ENCODE data around the gene ST8SIA6.

Gene ST8SIA6

GRCh38 chr10:17457083-17457482, 2.7 kb upstream of the ST8SIA6 start:
- Histone ChIP-seq H3K79me2 (ENCODE audit: low read length) (no peaks in the 10 kb centered on the region), H4K20me1 (ENCODE audit: insufficient read depth, low read length) (no peaks in the 10 kb centered on the region), H3K27ac (ENCODE audit: low read length) (no peak overlapping the region), H3K4me1 (ENCODE audit: low read length) (no peaks in the 10 kb centered on the region), H3K27me3 (replicated peaks; ENCODE audit: insufficient read depth, low read length) (no peaks in the 10 kb centered on the region), H3K9me2 (replicated peaks; ENCODE audit: insufficient read depth, low read length) (no peaks in the 10 kb centered on the region), H3K9me3 (replicated peaks; ENCODE audit: insufficient read depth, low read length) (no peaks in the 10 kb centered on the region), H3K9ac (ENCODE audit: low read length) (no peak overlapping the region), H3K36me3 (replicated peaks; ENCODE audit: insufficient read depth, low read length) (no peaks in the 10 kb centered on the region), H3K4me3 (ENCODE audit: low read length) (no peak overlapping the region), H2AFZ (ENCODE audit: low read length) (no peak overlapping the region), H3F3A (ENCODE audit: insufficient read depth, low read length) (no peaks in the 10 kb centered on the region), H3K4me2 (ENCODE audit: low read depth, low read length) (no peak overlapping the region)
- no peak for DNase-seq
- no peak for TF ChIP-seq CTCF (IDR thresholded peaks at IDR 0.05; ENCODE audit: low read length)
- no peak for TF ChIP-seq EZH2 (optimal IDR thresholded peaks at IDR 0.05; ENCODE audit: low read depth, low read length)
- no peak for TF ChIP-seq EZH2phosphoT487 (IDR thresholded peaks at IDR 0.05; ENCODE audit: low read length)

GRCh38 chr10:17456032-17456548, 1.7 kb upstream of the ST8SIA6 start:
- TF ChIP-seq EZH2phosphoT487 (IDR thresholded peaks at IDR 0.05; ENCODE audit: low read length) (no peak), CTCF (IDR thresholded peaks at IDR 0.05; ENCODE audit: low read length) (no peak), EZH2 (optimal IDR thresholded peaks at IDR 0.05; ENCODE audit: low read depth, low read length) (no peak)

DNA sequence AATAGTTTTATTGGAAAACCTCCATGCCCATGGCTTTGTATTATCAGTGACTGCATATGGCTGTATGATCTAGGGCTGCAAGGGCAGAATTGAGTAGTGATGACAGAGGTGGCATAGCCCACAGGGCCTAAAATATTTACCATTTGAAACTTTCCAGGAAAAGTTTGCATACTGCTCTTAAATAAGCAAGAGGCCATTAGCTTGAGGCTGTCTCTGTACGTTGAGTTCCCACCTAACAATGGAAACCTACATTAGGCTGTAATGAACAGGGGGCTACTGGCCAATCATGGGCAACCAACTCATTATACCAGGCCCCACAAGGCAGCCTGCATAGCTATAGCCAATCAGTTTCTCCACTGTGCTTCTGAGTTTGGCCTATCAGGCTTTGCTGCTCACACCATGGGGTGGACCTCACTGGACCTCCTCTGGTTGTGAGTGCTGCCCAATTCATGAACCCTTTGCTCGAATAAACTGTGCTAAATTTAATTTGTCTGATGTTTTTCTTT, 673 bp upstream of the ST8SIA6 start:
- no peak overlapping the region for H2AFZ ChIP-seq (ENCODE audit: low read length)
- H3K27me3 ChIP-seq (replicated peaks; ENCODE audit: insufficient read depth, low read length): no peaks in the 10 kb centered on the region

More at GRCh38 chr10:17456032-17456548, 1.7 kb upstream of the ST8SIA6 start:
- no peak overlapping the region for H3K9ac ChIP-seq (ENCODE audit: low read length)
- no peaks in the 10 kb centered on the region for H3K4me1 ChIP-seq (ENCODE audit: low read length)
- DNase-seq: no peak
- no peaks in the 10 kb centered on the region for H3K9me3 ChIP-seq (replicated peaks; ENCODE audit: insufficient read depth, low read length)
- H3K9me2 ChIP-seq (replicated peaks; ENCODE audit: insufficient read depth, low read length): no peaks in the 10 kb centered on the region
- H4K20me1 ChIP-seq (ENCODE audit: insufficient read depth, low read length): no peaks in the 10 kb centered on the region
- no peaks in the 10 kb centered on the region for H3K27me3 ChIP-seq (replicated peaks; ENCODE audit: insufficient read depth, low read length)
- no peak overlapping the region for H2AFZ ChIP-seq (ENCODE audit: low read length)
- H3F3A ChIP-seq (ENCODE audit: insufficient read depth, low read length): no peaks in the 10 kb centered on the region
- no peak overlapping the region for H3K4me2 ChIP-seq (ENCODE audit: low read depth, low read length)
- H3K36me3 ChIP-seq (replicated peaks; ENCODE audit: insufficient read depth, low read length): no peaks in the 10 kb centered on the region
- no peak overlapping the region for H3K27ac ChIP-seq (ENCODE audit: low read length)
- H3K79me2 ChIP-seq (ENCODE audit: low read length): no peaks in the 10 kb centered on the region
- H3K4me3 ChIP-seq (ENCODE audit: low read length): no peak overlapping the region

More for the DNA sequence above, 673 bp upstream of the ST8SIA6 start:
- no peaks in the 10 kb centered on the region for H3K36me3 ChIP-seq (replicated peaks; ENCODE audit: insufficient read depth, low read length)
- TF ChIP-seq EZH2phosphoT487 (IDR thresholded peaks at IDR 0.05; ENCODE audit: low read length) (no peak), EZH2 (optimal IDR thresholded peaks at IDR 0.05; ENCODE audit: low read depth, low read length) (no peak), CTCF (IDR thresholded peaks at IDR 0.05; ENCODE audit: low read length) (no peak)
- no peaks in the 10 kb centered on the region for H4K20me1 ChIP-seq (ENCODE audit: insufficient read depth, low read length)
- DNase-seq: no peak
- peak overlapping the region; percentile 88; the same call in 1 of the 2 replicates for H3K4me2 ChIP-seq (ENCODE audit: low read depth, low read length)
- no peaks in the 10 kb centered on the region for H3K79me2 ChIP-seq (ENCODE audit: low read length)
- no peak overlapping the region for H3K4me3 ChIP-seq (ENCODE audit: low read length)
- H3K4me1 ChIP-seq (ENCODE audit: low read length): no peaks in the 10 kb centered on the region
- H3K9me3 ChIP-seq (replicated peaks; ENCODE audit: insufficient read depth, low read length): no peaks in the 10 kb centered on the region
- no peak overlapping the region for H3K9ac ChIP-seq (ENCODE audit: low read length)
- H3F3A ChIP-seq (ENCODE audit: insufficient read depth, low read length): no peaks in the 10 kb centered on the region
- no peak overlapping the region for H3K27ac ChIP-seq (ENCODE audit: low read length)
- H3K9me2 ChIP-seq (replicated peaks; ENCODE audit: insufficient read depth, low read length): no peaks in the 10 kb centered on the region

Data from MM.1S (cell line).